Suppressor macrophage treated with lipopolysaccharide for 4 hours (primary cell): Measurements from ENCODE around the gene EFCAB8.

ENCODE experiments used
- DNase-seq: peaks from one replicate; pipeline ENCODE4 v3.0.0-alpha.2; 2020

EFCAB8 gene

GRCh38 chr20:33010674-33011449 is 152.1 kb downstream of the EFCAB8 start:
- DNase-seq = no peak
